ENCODE data around the gene ERCC1. TPM values are rescaled to one million over a fixed set of nuclear protein-coding genes. Genes with fewer than 3 reads are reported as not detected.
"Not testable (repeated sequence)": the region's sequence is repeated elsewhere in the genome, so short reads cannot be mapped to it uniquely, and the experiment has no call there.

Gene ERCC1
- total RNA-seq, 1 experiment from 2014 or later: 159 TPM

- DNase-seq (ENCODE audit: low spot score): not testable (repeated sequence)
Measured at GRCh38 chr19:45431008-45431407, 7.3 kb upstream of the ERCC1 start.

GRCh38 chr19:45429896-45430295, 6.2 kb upstream of the ERCC1 start:
- DNase-seq (ENCODE audit: low spot score): not testable (repeated sequence)

GRCh38 chr19:45428384-45429231, 4.9 kb upstream of the ERCC1 start:
- no peak for DNase-seq (ENCODE audit: low spot score)

- DNase-seq (ENCODE audit: low spot score): peak; percentile 94
Measured at GRCh38 chr19:45424191-45425058, 708 bp upstream of the ERCC1 start.

- DNase-seq (ENCODE audit: low spot score): no peak
Measured at GRCh38 chr19:45423033-45423588, 606 bp downstream of the ERCC1 start.

- no peak for DNase-seq (ENCODE audit: low spot score)
Measured at GRCh38 chr19:45421947-45422498, 1.7 kb downstream of the ERCC1 start.

- DNase-seq (ENCODE audit: low spot score): no peak
Measured at GRCh38 chr19:45420871-45421270, 2.8 kb downstream of the ERCC1 start.

GRCh38 chr19:45420356-45420755, 3.4 kb downstream of the ERCC1 start:
- no peak for DNase-seq (ENCODE audit: low spot score)

- no peak for DNase-seq (ENCODE audit: low spot score)
Measured at GRCh38 chr19:45419895-45420294, 3.8 kb downstream of the ERCC1 start.

GRCh38 chr19:45419396-45419795, 4.3 kb downstream of the ERCC1 start:
- no peak for DNase-seq (ENCODE audit: low spot score)

- no peak for DNase-seq (ENCODE audit: low spot score)
Measured at GRCh38 chr19:45418802-45419201, 4.9 kb downstream of the ERCC1 start.

- no peak for DNase-seq (ENCODE audit: low spot score)
Measured at GRCh38 chr19:45417151-45417550, 6.6 kb downstream of the ERCC1 start.

GRCh38 chr19:45414468-45414867, 9.2 kb downstream of the ERCC1 start:
- no peak for DNase-seq (ENCODE audit: low spot score)

- DNase-seq (ENCODE audit: low spot score): no peak
Measured at GRCh38 chr19:45413497-45413896, 10.2 kb downstream of the ERCC1 start.

GRCh38 chr19:45410330-45410729, 13.4 kb downstream of the ERCC1 start:
- not testable (repeated sequence) for DNase-seq (ENCODE audit: low spot score)

GRCh38 chr19:45409557-45409920, 14.2 kb downstream of the ERCC1 start:
- DNase-seq (ENCODE audit: low spot score): no peak

GRCh38 chr19:45408830-45409556, 14.7 kb downstream of the ERCC1 start:
- DNase-seq (ENCODE audit: low spot score): no peak

- DNase-seq (ENCODE audit: low spot score): no peak
Measured at GRCh38 chr19:45408121-45408520, 15.6 kb downstream of the ERCC1 start.

- not testable (repeated sequence) for DNase-seq (ENCODE audit: low spot score)
Measured at GRCh38 chr19:45407585-45407984, 16.1 kb downstream of the ERCC1 start.

- no peak for DNase-seq (ENCODE audit: low spot score)
Measured at GRCh38 chr19:45407091-45407375, 16.7 kb downstream of the ERCC1 start.

Data from HT-29 (cell line).